Sigmoid colon (tissue), 3 donors: ENCODE data around the gene ALDH3B1.

Experiments used
- CTCF ChIP-seq, 4 experiments: fragments of 450-650 bp in 3 of 4; fragments of 200-600 bp in 1 of 4; IDR thresholded peaks; one replicate each; pipeline ENCODE4 v1.5.1; 2016 to 2019; ENCODE audit warnings: antibody characterized with exemption in 4 of 4, mild to moderate bottlenecking in 3 of 4, moderate library complexity in 2 of 4
- POLR2A ChIP-seq, 2 donors: fragments of 450-650 bp; IDR thresholded peaks; one replicate each; pipeline ENCODE4 v1.6.1; 2016; ENCODE audit warnings: antibody characterized with exemption in 2 of 2, mild to moderate bottlenecking in 2 of 2, moderate library complexity in 2 of 2

GRCh38 chr11:68048681-68049508 lies 38.8 kb downstream of the ALDH3B1 start:
- TF ChIP-seq CTCF (IDR thresholded peaks at IDR 0.05) = no peak
- TF ChIP-seq POLR2A (IDR thresholded peaks at IDR 0.05) = no peak
